AG04450 (cell line): ENCODE data around the gene DDX3X. TPM values are rescaled to one million over a fixed set of nuclear protein-coding genes. Genes with fewer than 3 reads are reported as not detected.

ENCODE experiments used
- CTCF ChIA-PET: fragments of 300-600, 350-600 bp; formaldehyde crosslinking; extraction: SDS; loops from one replicate; lab custom pipeline; 2022; ENCODE audit warnings: antibody characterized with exemption, inconsistent platforms; lab: Charles Lee
- POLR2A ChIA-PET: fragments of 350-600 bp; formaldehyde crosslinking; extraction: SDS; loops from one replicate; lab custom pipeline; 2021; ENCODE audit warnings: antibody characterized with exemption, inconsistent platforms; lab: Yijun Ruan, JAX
- DNase-seq: peaks from one replicate; pipeline ENCODE4 v3.0.0-alpha.2; 2011; ENCODE audit warnings: low read depth, low spot score
- H3K27ac ChIP-seq: one replicate; pipeline ENCODE4 v1.5.1; 2012; ENCODE audit warnings: low read depth, low read length, control low read depth
- H3K27me3 ChIP-seq: one replicate; pipeline ENCODE4 v1.6.0; 2012; ENCODE audit warnings: low read length; ENCODE audit not compliant: control insufficient read depth, insufficient read depth
- H3K4me3 ChIP-seq: 2 replicates; pipeline ENCODE4 v1.5.1; 2011; ENCODE audit warnings: mild to moderate bottlenecking, low read depth, low read length, control low read depth
- H3K9me3 ChIP-seq: 2 replicates; pipeline ENCODE4 v1.5.1; 2012; ENCODE audit warnings: low read length; ENCODE audit not compliant: control insufficient read depth, insufficient read depth
- polyA plus RNA-seq: library from polyadenylated mRNA; depleted of rRNA; stranded (reverse); fragments of >200 nt; gene quantifications from 2 replicates; pipeline ENCODE4 v1.2.3, GENCODE V29; 2011
- TF ChIP-seq, protein P1 (sequence below): IDR thresholded peaks from 2 replicates; pipeline ENCODE4 v1.5.1; 2011; ENCODE audit warnings: low read depth, low read length, control low read depth, inconsistent platforms

Gene DDX3X
- polyA plus RNA-seq, 1 experiment: 110 TPM

- Histone ChIP-seq H3K9me3 (no peaks in the 10 kb centered on the region), H3K27me3 (no peaks in the 10 kb centered on the region), H3K4me3 (no peak overlapping the region), H3K27ac (no peak overlapping the region)
- TF ChIP-seq, protein P1, sequence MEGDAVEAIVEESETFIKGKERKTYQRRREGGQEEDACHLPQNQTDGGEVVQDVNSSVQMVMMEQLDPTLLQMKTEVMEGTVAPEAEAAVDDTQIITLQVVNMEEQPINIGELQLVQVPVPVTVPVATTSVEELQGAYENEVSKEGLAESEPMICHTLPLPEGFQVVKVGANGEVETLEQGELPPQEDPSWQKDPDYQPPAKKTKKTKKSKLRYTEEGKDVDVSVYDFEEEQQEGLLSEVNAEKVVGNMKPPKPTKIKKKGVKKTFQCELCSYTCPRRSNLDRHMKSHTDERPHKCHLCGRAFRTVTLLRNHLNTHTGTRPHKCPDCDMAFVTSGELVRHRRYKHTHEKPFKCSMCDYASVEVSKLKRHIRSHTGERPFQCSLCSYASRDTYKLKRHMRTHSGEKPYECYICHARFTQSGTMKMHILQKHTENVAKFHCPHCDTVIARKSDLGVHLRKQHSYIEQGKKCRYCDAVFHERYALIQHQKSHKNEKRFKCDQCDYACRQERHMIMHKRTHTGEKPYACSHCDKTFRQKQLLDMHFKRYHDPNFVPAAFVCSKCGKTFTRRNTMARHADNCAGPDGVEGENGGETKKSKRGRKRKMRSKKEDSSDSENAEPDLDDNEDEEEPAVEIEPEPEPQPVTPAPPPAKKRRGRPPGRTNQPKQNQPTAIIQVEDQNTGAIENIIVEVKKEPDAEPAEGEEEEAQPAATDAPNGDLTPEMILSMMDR: no peak
- CTCF ChIA-PET: interaction anchor here (0.6 kb wide), 1 partner anchor 50 kb away, joined by 3 read pairs; no protein-coding TSS in a partner anchor
- no peak for DNase-seq
- POLR2A ChIA-PET: no interaction called here
Measured at GRCh38 chrX:41304178-41304577, 29.8 kb upstream of the DDX3X start.

DNA sequence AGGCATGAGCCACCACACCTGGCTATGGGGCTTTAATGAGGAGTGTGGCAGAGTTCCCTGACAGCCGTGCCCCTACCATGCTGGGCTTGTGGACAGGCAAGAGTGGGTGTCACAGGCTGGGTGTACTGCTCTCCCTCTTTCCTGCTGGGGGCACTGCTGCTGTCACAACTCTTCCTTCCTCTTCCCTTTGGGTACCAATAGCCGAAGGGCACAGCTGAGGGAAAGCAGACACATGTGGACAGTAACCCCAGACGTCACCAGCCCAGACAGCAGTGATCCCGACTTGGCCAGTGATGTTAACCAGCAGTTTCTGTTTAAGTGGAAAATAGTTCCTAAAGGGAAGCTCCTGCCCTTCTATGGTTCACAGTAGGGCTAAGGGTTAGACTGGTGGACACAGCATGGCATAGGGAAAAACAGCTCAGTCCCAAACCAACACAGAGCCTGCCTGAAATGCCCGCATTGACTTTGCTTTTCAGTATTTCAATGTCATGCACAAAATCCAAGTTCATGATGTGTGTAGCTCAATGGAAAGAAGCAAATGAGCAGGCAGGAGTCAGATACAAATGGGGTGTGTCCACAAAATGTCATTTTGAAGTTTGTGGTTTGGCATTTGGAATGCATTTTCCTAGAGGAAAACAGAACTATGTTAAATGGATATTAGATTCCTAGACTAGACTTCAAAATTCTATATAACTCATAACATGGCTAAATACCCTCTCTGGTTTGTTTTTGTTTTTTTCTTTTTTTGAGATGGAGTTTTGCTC is 24.9 kb upstream of the DDX3X start:
- no peaks in the 10 kb centered on the region for H3K27me3 ChIP-seq
- no peak overlapping the region for H3K27ac ChIP-seq
- no peak overlapping the region for H3K4me3 ChIP-seq
- H3K9me3 ChIP-seq: no peaks in the 10 kb centered on the region
- DNase-seq: no peak
- POLR2A ChIA-PET: interaction anchor here (0.6 kb wide), 1 partner anchor 67 kb away, joined by 7 read pairs; no protein-coding TSS in a partner anchor
- TF ChIP-seq, protein P1: no peak
- CTCF ChIA-PET: no interaction called here

DNA sequence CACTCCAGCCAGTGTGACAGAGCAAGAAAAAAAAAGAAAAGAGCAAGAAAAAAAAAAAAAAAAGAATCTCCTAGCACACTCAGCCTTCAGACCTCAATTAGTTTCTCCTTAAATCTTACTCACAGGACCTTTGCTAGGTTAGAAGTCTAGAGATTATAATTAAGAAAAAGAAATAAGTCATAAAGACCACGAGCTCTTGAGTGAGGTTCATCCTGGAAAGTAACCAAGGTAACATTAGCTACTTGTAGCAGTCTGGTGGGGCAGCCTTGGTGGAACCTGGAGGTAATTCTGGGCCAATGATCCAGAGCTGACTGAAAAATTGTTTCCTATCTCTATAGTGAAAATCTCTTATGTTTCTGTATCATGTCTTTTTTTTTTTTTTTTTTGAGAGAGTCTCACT is 21.2 kb upstream of the DDX3X start:
- ChIA-PET CTCF (no interaction called here), POLR2A (interaction anchor here (0.6 to 0.9 kb wide), 4 partner anchors 21 to 696 kb away, joined by 3 to 15 read pairs (median 3); partner anchors contain the start of gene DDX3X)
- H3K27me3 ChIP-seq: no peaks in the 10 kb centered on the region
- no peak for DNase-seq
- no peaks in the 10 kb centered on the region for H3K9me3 ChIP-seq
- no peak overlapping the region for H3K27ac ChIP-seq
- TF ChIP-seq, protein P1: no peak
- no peak overlapping the region for H3K4me3 ChIP-seq

- Histone ChIP-seq H3K9me3 (no peaks in the 10 kb centered on the region), H3K27ac (peak overlapping the region; percentile 57), H3K27me3 (no peaks in the 10 kb centered on the region), H3K4me3 (no peak overlapping the region)
- TF ChIP-seq, protein P1: no peak
- ChIA-PET POLR2A (interaction anchor here (0.6 to 0.9 kb wide), 5 partner anchors 20 to 696 kb away, joined by 3 to 15 read pairs (median 3); partner anchors contain the start of gene DDX3X), CTCF (no interaction called here)
- no peak for DNase-seq
Measured at GRCh38 chrX:41313419-41313818, 20.5 kb upstream of the DDX3X start.

- H3K4me3 ChIP-seq: no peak overlapping the region
- H3K27me3 ChIP-seq: no peaks in the 10 kb centered on the region
- ChIA-PET POLR2A (interaction anchor here (0.7 kb wide), 1 partner anchor 323 kb away, joined by 3 read pairs; no protein-coding TSS in a partner anchor), CTCF (no interaction called here)
- TF ChIP-seq, protein P1: no peak
- H3K27ac ChIP-seq: no peak overlapping the region
- no peak for DNase-seq
- no peaks in the 10 kb centered on the region for H3K9me3 ChIP-seq
Measured at GRCh38 chrX:41314204-41314603, 19.8 kb upstream of the DDX3X start.
